ENCODE results near the gene AKAP11. TPM values are rescaled to one million over a fixed set of nuclear protein-coding genes. Genes with fewer than 3 reads are reported as not detected.

AKAP11 gene
- total and polyA plus RNA-seq, 2 of the 13 experiments (the other 11 are each of a cell fraction or from before 2014, with no cell fraction given): 7.2 to 9.8 TPM

- TF ChIP-seq, protein P1, sequence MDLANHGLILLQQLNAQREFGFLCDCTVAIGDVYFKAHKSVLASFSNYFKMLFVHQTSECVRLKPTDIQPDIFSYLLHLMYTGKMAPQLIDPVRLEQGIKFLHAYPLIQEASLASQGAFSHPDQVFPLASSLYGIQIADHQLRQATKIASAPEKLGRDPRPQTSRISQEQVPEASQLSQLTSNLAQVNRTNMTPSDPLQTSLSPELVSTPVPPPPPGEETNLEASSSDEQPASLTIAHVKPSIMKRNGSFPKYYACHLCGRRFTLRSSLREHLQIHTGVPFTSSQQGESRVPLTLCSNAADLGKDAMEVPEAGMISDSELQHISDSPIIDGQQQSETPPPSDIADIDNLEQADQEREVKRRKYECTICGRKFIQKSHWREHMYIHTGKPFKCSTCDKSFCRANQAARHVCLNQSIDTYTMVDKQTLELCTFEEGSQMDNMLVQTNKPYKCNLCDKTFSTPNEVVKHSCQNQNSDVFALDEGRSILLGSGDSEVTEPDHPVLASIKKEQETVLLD (CRISPR knock-in tag; IDR thresholded peaks at IDR 0.05; ENCODE audit: low read depth): no peak
- TF ChIP-seq ZNF878 (CRISPR knock-in tag; IDR thresholded peaks at IDR 0.05) (no peak), STAT5B (CRISPR knock-in tag; IDR thresholded peaks at IDR 0.05) (no peak), KAT2B (IDR thresholded peaks at IDR 0.05; ENCODE audit: borderline replicate concordance, low read depth, low read length) (peak; percentile 31; the same call in 1 of the 2 replicates), ZNF160 (CRISPR knock-in tag; IDR thresholded peaks at IDR 0.05) (no peak), SMARCC2 (IDR thresholded peaks at IDR 0.05) (no peak), NPAS2 (CRISPR knock-in tag; IDR thresholded peaks at IDR 0.05; ENCODE audit: borderline replicate concordance) (no peak), ZNF598 (CRISPR knock-in tag; IDR thresholded peaks at IDR 0.05; ENCODE audit: borderline replicate concordance) (no peak), MEIS2 (CRISPR knock-in tag; IDR thresholded peaks at IDR 0.05) (0 out of 2 replicates have a peak, but pooled peaks have one; percentile 41), ZNF670 (CRISPR knock-in tag; IDR thresholded peaks at IDR 0.05; ENCODE audit: borderline replicate concordance) (0 out of 2 replicates have a peak, but pooled peaks have one; percentile 41), RARA (CRISPR knock-in tag; IDR thresholded peaks at IDR 0.05) (0 out of 2 replicates have a peak, but pooled peaks have one; percentile 13), ZNF501 (CRISPR knock-in tag; IDR thresholded peaks at IDR 0.05) (peak; percentile 41; the same call in 1 of the 2 replicates), SMAD3 (CRISPR knock-in tag; IDR thresholded peaks at IDR 0.05) (no peak), NR2F1 (CRISPR knock-in tag; IDR thresholded peaks at IDR 0.05) (no peak), HMGXB3 (CRISPR knock-in tag; IDR thresholded peaks at IDR 0.05; ENCODE audit: borderline replicate concordance) (no peak), GTF3A (CRISPR knock-in tag; conservative IDR thresholded peaks at IDR 0.05) (no peak), KDM5A (IDR thresholded peaks at IDR 0.05; ENCODE audit: borderline replicate concordance, low read length) (no peak), ZNF260 (CRISPR knock-in tag; IDR thresholded peaks at IDR 0.05; ENCODE audit: borderline replicate concordance, low read depth) (no peak), GATA4 (IDR thresholded peaks at IDR 0.05; ENCODE audit: borderline replicate concordance, low read depth) (no peak), ZNF234 (CRISPR knock-in tag; conservative IDR thresholded peaks at IDR 0.05) (no peak), ZNF326 (CRISPR knock-in tag; IDR thresholded peaks at IDR 0.05; ENCODE audit: borderline replicate concordance) (no peak), ETV6 (CRISPR knock-in tag; conservative IDR thresholded peaks at IDR 0.05) (no peak), ZNF747 (CRISPR knock-in tag; IDR thresholded peaks at IDR 0.05; ENCODE audit: borderline replicate concordance) (no peak)
- TF ChIP-seq, protein P2, sequence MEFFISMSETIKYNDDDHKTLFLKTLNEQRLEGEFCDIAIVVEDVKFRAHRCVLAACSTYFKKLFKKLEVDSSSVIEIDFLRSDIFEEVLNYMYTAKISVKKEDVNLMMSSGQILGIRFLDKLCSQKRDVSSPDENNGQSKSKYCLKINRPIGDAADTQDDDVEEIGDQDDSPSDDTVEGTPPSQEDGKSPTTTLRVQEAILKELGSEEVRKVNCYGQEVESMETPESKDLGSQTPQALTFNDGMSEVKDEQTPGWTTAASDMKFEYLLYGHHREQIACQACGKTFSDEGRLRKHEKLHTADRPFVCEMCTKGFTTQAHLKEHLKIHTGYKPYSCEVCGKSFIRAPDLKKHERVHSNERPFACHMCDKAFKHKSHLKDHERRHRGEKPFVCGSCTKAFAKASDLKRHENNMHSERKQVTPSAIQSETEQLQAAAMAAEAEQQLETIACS (CRISPR knock-in tag; IDR thresholded peaks at IDR 0.05): no peak
Observed at GRCh38 chr13:42363941-42364612, 92.1 kb downstream of the AKAP11 start (continued).
